Neural progenitor cell (in vitro differentiated cells): Measurements from ENCODE around the gene NBAS.

Source experiments
- CTCF ChIP-seq: fragments of 200-600 bp; sonication (generic); IDR thresholded peaks from 2 replicates; pipeline ENCODE4 v1.5.1; 2017; ENCODE audit warnings: antibody characterized with exemption, mild to moderate bottlenecking
- EZH2 ChIP-seq: fragments of 200-600 bp; sonication (generic); IDR thresholded peaks from 2 replicates; pipeline ENCODE4 v1.6.1; 2017; ENCODE audit warnings: antibody characterized with exemption, mild to moderate bottlenecking, moderate library complexity

- TF ChIP-seq CTCF (no peak), EZH2 (no peak)
These were observed 115.1 kb downstream of the NBAS start for GRCh38 chr2:15445891-15446562.
